HUDEP-2 (cell line): ENCODE data around the gene PPP1R27.
A peak's percentile ranks its signal among the peaks of the same experiment; 100 is the strongest.

ENCODE experiments used
- DNase-seq, 76 experiments: peaks; one replicate each; lab custom pipeline; 2025; ENCODE audit not compliant: unreplicated experiment in 76 of 76; lab: John Stamatoyannopoulos, UW

PPP1R27 gene

DNA sequence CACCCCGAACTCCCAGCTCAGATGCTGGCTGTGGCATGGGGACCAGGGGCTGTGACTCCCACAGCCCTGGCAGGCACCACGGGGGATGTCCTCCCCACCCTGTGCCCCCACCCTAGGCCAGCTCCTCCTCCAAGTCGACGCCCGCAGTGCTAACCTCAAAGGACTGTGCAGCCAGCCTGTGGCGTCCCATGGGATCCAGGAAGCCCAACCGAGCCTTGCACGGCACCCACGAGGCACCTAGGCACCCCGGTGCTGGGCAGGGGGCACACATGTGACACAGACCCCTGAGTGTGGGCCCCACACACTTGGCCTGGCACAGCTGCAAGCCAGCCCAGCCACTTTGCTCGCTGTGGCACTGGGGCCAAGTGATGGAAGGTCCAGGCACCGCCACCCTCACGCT, 27.0 kb downstream of the PPP1R27 start:
- DNase-seq = no peak

DNA sequence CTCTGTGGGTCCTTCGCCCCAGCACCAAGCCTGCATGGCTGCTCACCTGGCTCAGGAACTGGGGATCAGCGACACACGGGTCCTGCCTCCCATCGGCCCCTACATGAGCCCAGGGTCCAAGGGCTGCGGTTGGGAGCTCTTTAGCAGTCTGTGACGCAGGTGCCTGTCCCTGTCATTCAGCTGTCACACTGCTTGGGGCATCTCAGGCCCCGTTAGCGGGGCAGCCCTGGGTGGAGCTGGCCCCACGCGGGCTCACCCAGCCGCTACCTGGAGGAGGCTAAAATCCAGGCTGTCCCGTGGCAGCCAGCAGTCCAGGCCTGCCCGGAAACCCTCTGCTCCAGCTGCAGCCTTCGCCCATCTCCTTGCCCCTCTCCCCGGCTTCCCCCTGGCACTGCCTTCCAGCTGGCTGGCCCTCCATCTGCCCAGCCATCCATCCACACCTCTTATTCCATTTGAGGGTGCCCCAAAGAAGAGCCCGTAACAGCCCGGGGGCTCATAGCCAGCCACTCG, 27.6 kb downstream of the PPP1R27 start:
- DNase-seq = peak in 1 of 76 experiments; percentile 12

DNA sequence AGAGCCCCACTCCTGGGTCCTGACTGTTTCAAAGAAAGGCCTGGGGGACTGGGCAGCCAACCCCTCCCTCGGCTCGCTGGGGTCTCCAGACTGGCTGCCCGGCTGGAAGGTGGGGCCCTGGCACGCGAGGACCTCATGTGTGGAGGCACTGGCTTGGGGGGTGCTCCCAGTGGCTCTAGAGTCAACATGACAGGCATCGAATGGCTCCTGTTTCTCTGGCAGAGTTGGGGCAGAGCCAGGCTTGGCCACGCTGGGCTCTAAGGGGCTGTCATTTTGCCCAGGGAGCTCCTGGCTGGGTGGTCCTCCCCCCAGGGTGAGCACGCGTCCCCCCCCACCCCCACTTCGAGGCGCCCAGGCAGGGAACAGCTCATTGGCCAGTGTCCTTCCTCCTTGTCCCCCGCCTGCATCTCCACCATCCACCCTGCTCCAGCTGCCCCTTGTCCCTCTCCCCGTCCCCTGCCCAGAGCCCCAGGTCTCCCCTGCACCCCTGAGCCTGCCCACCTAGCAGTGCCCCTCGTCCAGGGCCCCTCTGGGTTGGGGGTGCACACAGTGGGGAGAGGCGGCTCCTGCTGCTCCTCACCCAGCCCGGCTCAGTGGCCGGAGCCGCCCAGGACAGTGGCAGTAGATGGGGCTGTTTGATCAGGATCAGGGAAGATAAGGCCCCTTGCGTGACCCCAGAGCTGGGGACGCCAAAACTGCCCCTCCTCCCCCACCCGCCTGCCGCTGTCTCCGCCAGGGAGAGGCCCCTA, 28.2 kb downstream of the PPP1R27 start:
- DNase-seq = no peak

DNA sequence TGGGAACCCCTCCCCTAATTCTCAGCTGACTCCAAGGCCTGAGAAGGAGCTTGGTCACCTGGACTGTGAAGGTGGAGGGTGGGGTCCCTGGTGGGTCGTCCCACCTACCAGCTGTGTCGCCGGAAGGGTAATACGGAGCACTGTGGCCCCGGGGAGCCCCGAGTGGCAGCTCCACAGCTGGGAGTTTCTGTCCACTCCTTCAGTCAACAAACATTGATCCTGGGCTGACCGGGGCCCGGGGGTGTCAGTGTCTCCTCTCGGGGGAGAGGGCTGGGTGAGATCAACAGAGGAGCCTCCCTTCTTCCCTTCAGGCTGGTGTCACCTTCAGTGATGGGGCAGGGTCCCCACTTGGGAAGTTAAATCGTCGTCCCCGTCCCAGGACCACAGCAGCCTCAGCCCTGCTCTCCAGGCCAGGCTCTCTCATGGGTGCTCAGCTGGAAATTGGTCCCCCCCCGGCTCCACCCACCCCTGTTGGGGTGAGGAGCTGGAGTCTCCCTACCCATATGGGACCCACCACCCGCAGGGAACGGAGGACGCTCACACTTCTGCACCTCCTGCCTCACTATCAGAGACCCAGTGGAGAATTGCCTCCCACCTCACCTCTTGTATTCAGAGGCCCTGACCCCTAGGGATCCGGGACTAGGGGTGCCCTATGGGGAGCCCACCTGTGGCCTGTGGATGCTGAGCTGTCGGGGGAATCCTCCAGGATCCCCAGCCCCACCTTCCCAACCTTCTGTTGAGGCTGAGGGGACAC, 29.0 kb downstream of the PPP1R27 start:
- no peak for DNase-seq

DNA sequence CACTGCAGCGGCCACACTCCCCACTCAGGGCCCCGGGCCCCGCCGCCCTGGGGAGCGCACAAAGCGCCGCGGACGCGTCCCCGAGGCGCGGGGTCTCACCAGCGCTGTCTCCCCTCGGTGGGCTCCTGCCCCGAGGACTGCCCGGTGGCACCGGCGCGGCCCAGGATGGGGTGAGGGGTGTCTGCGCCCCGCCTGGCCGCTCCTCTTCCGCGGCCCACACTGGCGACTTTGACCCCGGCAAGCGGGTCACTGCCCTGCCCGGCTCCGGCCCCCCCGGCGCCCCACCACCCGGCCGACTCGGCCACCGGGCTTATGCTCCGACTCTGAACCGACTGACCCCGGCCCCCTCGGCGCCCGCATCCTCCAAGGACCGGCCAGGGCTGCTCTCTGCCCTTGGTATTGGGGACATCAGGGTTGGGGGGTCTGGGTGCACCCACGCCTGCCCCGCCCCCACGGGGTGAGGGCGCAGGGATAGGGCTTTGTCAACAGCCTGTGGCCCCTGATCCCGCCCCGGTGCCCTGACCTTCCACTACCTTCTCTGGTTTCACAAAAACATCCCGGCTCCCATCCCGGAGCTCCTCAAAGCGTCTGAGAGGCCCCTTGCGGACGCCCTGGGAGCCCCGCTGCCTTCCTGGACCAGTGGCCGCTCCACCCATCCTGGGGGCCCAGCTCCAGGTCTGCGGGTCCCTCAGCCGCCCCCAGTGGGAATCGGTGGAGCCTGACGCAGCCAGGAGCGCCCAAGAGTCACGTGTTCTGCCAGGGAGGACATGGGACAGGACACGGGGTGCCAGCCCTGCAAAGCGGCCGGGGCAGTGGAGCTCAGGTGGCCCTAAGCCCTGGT, 30.1 kb downstream of the PPP1R27 start:
- DNase-seq = no peak

DNA sequence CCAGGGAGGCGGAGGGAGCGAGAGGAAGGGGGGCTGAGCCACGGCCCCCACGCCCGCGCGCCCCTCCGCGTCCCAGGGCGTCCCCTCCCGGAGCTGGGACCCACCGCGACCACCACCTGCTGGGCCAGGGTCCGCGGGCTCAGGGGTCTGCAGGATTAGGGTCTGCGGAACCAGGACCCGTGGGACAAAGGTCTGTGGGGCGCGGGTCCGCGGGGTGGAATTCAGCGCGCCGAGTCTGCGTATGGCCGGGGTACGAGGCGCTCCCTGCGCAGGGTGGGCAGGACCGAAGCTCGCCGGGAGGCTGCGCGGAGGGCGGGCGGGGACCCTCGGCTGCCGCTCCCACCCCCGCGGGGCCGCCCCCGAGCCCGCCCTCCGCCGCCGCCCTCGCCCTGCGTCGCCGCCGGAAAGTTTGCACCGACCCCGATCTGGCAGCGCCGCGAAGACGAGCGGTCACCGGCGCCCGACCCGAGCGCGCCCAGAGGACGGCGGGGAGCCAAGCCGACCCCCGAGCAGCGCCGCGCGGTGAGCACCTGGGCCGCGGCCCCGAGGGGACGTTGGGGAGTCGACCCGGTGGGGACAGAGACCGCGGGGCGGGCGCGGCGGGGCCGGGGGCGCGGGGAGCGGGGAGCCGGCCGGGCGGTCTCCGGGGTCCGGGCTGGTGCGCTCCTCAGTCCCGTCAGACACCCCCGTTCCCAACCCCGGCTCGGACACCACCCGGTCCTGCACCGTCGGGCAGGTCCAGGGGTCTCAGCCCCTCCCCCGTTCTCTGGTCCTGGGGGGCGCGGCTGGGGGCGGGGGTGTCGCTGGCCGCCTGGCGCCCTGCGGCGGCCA, 30.9 kb downstream of the PPP1R27 start, which contains the start of gene GCGR:
TSS of gene GCGR (plus strand) at position 423 of the 831 bp plus-strand sequence. CDS start 4,869 bp downstream, outside the sequence.
- no peak for DNase-seq

DNA sequence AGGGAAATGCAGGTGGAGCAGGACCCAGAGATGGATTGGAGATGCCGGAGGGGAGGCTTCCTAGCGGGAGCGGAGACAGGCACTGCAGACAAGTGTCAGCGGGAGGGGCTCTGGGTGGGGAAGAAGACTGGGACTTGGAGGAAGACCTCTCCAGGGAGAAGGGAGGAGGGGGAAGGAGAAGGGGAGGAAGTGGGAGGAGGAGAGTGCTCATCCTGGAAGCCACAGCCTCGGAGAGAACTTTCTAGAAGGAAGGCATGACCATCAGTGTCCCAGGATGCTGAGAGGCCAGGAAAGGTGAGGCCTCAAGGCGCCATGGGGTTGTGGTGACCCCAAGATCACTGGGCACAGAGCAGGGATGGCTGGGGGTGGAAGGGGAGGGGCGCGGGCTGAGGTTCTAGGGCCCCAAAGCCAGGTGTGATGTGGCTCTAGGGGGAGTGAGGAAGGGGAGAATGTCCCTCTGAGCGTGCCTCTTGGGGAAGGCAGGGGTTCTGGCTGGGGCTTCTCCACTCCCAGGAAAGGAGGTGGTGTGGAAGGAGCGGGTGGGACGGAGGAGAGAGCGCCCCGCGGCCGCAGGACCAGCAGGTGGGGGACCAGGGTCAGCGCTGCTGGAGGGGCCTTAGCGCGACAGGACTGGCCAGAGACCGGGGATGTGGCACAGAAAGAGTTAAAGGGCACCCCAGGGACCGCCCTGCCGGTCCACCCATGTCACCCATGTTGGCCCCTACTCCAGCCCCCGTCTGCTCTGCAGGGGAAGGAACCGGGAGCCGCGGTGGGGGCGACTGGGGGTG, 31.8 kb downstream of the PPP1R27 start:
- DNase-seq = no peak

DNA sequence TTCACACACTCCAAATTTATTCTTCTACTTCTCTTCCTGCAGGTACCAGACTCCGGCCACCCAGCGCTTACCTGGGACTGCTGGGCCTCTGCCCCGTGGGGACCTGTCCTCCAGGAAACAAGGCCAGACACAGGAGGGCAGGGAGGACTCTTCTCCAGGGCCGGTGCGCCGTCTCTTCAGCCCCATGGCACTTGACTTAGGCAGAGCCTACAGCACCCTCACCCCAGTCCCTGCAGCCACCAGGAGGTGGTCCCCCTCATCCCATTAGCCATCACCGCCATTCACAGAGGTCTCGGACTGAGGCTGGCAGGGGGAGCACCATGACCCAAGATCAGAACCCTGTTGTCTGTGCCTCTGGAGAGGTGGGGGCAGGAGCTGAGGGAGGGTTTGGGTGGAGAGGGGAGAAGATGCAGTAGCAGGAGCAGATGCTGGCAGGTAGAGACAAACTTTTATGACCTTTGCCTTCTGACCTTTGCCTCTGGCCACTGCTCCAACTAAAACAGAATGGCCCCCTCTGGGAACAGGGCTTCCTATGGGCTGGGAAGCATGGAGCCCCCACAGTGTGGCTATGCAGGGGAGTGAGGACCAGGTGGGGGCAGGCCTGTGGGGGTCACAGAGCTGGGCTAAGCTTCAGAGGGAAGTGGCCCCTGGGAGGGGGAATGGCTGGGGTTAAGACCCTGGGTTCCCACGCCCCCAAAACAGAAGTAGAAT, 32.6 kb downstream of the PPP1R27 start:
- no peak for DNase-seq

DNA sequence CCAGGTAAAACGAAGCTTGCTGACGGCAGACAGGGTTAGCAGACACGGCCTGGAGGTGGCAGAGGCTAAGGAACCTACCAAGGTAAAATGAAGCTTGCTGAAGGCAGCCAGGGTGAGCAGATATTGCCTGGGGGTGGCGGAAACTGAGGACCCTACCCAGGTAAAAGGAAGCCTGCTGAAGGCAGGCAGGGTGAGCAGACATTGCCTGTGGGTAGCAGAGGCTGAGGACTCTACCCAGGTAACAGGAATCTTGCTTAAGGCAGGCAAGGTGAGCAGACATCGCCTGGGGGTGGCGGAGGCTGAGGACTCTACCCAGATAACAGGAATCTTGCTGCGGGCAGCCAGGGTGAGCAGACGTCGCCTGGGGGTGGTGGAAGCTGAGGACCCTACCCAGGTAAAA, 33.5 kb downstream of the PPP1R27 start:
- DNase-seq = no peak

DNA sequence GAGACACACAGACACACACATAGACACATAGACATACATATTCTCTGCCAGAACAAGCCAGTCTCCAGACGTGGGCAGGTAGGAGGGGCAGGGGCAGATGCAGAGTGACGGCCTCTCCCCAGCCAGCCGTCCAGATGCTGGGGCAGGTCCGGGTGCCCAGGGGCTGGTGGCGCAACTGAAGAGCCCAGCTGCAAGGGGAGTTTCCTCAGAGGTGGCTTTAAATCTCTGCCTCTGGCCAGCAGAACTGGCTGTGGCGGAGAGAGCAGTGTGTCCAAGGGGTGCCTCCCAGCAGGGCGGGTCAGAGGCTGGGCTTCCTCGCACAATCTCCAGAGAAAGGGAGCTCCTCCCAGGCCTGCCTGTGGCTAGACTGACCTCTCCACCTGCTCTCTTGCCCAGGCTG, 40.3 kb downstream of the PPP1R27 start:
- peak in 1 of 76 experiments; percentile 8 for DNase-seq

DNA sequence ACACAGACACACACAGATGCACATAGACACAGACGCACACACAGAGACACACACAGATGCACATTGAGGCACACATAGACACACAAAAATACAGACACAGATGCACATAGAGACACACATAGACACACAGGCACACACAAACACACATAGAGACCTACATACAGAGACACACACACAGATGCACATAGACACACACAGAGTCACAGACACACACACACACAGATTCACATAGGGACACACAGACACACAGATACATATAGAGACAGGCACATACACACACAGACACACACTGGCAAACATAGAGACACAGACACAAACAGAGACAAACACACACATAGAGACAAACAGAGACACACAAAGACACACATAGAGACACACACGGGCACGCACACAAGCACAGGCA, 40.8 kb downstream of the PPP1R27 start:
- DNase-seq = no peak

DNA sequence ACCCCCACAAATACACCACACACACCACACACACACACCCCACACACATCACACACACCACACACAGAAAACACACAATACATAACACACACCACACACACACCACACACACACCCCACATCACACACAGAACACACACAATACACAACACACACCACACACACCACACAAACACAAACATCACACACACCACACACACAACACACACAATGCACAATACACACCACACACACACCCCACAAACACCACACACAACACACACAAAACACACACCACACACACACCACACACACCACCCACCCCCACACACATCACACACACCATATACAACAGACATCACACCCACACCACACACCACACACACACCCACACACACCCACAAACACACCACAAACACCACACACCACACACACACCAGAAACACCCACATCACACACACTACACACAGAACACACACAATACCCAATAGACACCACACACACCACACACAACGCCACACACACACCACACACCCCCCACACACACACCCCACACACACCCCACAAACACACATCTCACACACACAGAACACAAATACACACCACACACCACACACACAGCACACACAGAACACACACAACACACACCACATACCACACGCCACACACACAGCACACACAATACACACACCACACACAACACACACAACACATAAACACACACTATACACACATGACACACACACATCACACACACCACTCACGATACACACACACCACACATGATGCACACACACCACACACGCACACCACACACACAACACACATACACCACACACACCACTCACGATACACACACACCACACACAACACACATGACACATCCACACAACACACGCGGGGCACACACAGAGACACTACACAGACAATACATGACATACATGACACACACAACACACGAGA, 41.9 kb downstream of the PPP1R27 start:
- no peak for DNase-seq
